ENCODE data around the gene FYN.

DNA sequence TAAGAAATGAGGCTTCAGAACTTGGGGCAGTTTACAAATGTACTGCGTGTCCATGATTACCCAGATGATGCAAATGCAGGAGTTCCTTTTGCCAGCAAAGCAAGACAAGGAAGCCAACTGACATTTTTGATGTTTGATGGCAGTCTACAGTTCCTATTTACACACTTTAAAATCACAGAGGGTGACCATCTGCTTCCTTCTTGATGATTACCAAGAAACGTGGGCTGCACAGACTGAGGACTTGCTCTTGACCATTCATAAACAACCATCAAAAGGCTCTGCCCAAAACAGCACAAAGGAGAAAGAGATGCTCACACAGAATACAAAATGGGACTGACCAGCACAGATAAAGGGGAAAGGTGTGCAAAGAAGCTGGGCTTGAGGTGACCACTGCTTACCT lies 187.7 kb downstream of the FYN start:
- TF ChIP-seq, protein P1, sequence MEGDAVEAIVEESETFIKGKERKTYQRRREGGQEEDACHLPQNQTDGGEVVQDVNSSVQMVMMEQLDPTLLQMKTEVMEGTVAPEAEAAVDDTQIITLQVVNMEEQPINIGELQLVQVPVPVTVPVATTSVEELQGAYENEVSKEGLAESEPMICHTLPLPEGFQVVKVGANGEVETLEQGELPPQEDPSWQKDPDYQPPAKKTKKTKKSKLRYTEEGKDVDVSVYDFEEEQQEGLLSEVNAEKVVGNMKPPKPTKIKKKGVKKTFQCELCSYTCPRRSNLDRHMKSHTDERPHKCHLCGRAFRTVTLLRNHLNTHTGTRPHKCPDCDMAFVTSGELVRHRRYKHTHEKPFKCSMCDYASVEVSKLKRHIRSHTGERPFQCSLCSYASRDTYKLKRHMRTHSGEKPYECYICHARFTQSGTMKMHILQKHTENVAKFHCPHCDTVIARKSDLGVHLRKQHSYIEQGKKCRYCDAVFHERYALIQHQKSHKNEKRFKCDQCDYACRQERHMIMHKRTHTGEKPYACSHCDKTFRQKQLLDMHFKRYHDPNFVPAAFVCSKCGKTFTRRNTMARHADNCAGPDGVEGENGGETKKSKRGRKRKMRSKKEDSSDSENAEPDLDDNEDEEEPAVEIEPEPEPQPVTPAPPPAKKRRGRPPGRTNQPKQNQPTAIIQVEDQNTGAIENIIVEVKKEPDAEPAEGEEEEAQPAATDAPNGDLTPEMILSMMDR (IDR thresholded peaks at IDR 0.05; ENCODE audit: control extremely low read depth in 1 of 3, insufficient read depth in 1 of 3, low read depth in 1 of 3, low read length in 3 of 3): no peak
- TF ChIP-seq, protein P2, sequence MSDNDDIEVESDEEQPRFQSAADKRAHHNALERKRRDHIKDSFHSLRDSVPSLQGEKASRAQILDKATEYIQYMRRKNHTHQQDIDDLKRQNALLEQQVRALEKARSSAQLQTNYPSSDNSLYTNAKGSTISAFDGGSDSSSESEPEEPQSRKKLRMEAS (IDR thresholded peaks at IDR 0.05): no peak
- no peak for TF ChIP-seq POLR2AphosphoS5 (IDR thresholded peaks at IDR 0.05; ENCODE audit: low read depth, low read length)
- TF ChIP-seq CREB1 (IDR thresholded peaks at IDR 0.05): no peak
- TF ChIP-seq POLR2A (IDR thresholded peaks at IDR 0.05; ENCODE audit: control extremely low read depth in 1 of 2, low read depth in 2 of 2, low read length in 2 of 2): no peak
- TF ChIP-seq TAF7 (optimal IDR thresholded peaks at IDR 0.05; ENCODE audit: borderline replicate concordance, low read depth, low read length): no peak
- TF ChIP-seq YY1 (IDR thresholded peaks at IDR 0.05; ENCODE audit: low read depth, low read length): no peak
- TF ChIP-seq EZH2 (IDR thresholded peaks at IDR 0.05; ENCODE audit: low read depth, low read length, severe bottlenecking): no peak
